Colon (tissue), 2 donors: ENCODE results near the gene SPATA24.
"Not testable (repeated sequence)": the region's sequence is repeated elsewhere in the genome, so short reads cannot be mapped to it uniquely, and the experiment has no call there.

Source experiments
- FAIRE-seq: peaks from 2 replicates; lab custom pipeline; 2012; peaks lifted over from hg19 to GRCh38; lab: Jason Lieb, UNC
- donor health status: control.
- donor health status: control.

The SPATA24 gene, protein sequence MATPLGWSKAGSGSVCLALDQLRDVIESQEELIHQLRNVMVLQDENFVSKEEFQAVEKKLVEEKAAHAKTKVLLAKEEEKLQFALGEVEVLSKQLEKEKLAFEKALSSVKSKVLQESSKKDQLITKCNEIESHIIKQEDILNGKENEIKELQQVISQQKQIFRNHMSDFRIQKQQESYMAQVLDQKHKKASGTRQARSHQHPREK

GRCh38 chr5:139403787-139404483 is at the start of gene SPATA24:
TSS of gene SPATA24 (minus strand) at chr5:139404089. CDS start at chr5:139404060, 29 bp downstream.
- FAIRE-seq = no peak

GRCh38 chr5:139451878-139452660 is 48.2 kb upstream of the SPATA24 start:
- FAIRE-seq = no peak

DNA sequence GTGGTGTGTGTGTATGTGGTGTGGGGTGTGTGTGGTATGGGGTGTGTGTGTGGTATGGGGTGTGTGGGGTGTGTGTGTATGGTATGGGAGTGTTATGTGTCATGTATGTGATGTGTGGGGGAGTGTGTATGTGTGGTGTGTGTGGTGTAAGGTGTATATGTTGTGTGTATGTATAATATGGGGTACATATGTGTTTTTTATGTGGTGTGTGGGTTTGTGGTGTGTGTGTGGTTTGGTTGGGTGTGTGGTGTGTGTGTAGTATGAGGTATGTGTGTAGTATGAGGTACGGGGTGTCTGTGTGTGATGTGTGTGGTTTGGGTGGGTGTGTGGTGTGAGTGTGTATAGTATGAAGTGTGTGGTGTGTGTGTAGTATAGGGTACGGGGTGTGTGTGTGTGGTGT is 47.3 kb upstream of the SPATA24 start:
- FAIRE-seq = no peak

DNA sequence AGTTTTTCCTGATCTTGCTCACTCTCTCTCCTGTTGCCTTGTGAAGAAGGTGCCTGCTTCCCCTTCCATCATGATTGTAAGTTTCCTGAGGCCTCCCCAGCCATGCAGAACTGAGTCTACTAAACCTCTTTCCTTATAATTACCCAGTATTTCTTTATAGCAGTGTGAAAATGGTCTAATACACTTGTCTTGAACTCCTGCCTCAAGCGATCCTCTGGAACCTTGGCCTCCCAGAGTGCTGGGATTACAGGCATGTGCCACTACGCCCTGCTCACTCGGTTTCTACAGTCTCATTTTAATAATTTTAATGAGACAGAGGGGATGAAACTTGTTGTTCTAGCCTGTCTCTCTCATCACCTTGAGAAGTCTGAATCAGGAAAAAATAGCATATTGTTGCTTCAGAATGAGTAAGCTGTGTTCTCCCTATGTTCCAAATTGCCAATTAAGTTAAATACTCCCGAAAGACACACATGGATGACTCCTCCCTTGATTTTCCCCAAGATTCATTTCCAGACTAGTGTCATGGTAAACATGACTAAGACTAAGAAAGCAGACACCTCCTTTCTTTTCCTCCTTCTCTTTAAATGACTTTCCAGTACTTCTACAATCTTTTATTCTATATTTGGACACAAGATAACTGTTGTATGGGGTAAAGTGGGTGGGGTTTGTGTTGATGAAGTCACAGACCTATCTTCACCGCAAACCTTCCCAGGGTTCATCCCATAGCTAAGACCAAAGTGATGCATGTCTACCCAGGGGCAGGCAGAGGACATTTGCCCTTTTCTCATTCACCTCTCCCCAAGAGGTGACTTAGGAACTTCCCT is 43.3 kb upstream of the SPATA24 start:
- FAIRE-seq = no peak

DNA sequence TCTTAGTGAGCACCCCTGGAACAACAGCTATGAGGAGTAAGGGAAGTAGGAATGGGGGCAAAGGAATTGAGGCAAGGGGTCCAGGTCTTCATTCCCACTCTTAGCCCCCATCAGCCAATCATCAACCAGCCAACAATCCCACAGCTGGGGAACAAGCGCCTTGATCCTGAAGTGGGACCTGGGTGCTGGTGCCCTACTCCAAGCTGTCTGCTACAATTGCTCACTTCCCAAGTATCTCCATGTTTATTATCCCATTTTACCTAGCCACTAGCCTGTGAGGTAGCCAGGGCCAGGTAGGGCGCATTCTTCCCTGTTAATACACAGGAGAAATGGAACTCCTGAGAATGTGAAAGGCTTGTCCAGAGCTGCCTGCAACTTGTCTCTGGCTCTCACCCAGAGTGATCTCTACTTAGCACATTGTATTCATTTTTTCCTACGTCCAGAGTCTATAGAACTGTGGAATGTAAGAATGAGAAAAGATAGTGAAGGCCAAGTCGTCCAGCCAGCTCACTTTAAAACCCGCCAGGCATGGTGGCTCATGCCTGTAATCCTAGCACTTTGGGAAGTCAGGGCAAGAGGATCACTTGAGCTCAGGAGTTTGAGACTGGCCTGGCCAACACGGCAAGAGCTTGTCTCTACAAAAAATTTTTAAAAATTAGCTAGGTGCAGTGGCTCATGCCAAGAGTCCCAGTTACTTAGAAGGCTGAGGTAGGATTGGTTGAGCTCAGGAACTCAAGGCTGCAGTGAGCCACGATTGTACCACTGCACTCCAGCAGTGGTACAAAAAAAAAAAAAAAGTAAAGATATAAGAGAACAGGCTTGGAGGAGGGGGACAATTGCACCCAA is 41.7 kb upstream of the SPATA24 start:
- no peak for FAIRE-seq

DNA sequence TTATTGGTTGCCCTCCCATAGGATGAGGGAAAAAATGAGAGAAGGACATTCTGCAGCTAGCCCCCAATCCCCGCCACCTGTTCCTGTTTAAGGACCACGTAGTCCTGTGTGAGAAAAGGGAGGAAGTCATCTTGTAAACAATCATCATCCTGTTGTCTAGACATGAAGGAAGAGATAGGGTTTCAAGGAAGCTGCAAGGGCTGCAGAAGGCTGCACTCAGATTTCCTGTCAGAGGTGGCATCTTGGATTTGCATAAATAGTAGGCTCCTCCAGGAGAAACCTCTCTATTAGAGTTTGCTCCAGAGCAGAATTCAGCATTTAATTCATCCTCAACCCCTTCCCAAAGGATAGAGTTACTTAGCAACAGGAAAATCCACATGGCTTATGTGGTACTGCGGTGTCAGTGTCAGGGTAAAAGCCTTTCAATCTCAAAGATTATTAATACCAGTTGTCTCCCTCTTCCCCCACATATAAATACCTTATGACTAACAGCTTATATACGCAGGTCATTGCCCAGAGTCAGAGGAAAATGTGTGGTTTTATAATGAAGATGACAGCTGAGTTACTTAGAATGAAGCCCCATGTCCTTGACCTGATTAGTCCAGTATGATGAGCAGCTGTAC is 40.1 kb upstream of the SPATA24 start:
- FAIRE-seq = no peak

DNA sequence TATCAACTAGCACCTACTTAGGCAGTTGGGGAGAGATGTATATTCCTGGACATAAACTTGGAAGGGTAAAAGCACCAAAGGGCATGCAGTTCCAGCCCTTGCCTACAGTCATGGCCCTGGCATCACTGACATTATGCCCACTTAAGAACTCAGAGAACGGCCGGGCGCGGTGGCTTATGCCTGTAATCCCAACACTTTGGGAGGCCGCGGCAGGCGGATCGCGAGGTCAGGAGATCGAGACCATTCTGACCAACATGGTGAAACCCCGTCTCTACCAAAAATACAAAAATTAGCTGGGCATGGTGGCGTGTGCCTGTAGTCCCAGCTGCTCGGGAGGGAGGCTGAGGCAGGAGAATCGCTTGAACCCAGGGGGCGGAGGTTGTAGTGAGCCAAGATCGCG is 36.5 kb upstream of the SPATA24 start:
- not testable (repeated sequence) for FAIRE-seq

DNA sequence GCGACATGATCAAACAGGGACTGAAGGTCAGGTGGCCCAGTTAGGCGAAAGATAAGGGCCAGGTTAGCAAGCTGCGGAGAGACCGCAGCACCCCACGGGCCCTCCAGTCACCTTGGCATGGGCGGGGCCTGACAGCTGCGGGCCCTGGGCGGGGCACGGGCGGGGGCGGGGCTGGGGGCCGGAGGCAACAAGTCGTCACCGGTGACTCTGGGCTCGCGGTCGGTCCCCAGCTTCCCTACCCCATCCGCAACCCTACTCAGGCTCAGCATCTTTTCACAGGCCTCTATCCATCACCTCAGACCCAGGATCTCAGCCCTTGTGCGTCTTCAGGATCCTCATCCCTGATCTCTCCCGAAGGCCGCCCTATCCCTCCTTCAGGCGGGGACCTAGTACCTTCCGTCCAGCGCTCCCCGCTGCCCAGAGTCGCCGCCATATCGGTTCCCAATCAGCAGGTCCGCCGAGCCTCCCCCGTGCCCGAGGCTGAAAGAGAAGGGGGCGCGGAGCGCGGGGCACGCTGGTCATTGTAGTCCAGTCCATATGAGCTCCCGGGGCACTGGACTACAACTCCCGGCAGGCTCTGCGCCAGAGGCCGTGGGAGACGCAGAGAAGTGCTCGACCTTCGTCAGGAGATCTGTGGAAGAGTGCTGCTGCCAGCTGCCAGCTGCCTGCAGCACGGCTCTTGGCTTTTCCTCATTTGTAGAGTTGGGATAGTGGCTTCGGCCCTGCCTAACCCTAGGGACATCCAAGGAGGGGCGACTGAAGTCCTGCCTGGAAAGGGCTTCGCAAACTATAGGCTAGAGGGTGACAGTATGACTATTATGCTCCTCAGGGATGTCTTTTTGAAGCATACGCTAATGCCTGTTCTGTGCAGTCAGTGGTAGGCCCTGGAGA is 35.4 kb upstream of the SPATA24 start, which contains the start of gene DNAJC18:
DNAJC18 (minus strand) TSS at position 513 of the 891 bp plus-strand sequence; CDS start at position 433, 80 bp downstream.
- no peak for FAIRE-seq

GRCh38 chr5:139438707-139439012 is 34.8 kb upstream of the SPATA24 start:
- FAIRE-seq = no peak

- no peak for FAIRE-seq
Observed at GRCh38 chr5:139435676-139436075, 31.8 kb upstream of the SPATA24 start.

GRCh38 chr5:139431706-139432105 is 27.8 kb upstream of the SPATA24 start:
- no peak for FAIRE-seq

GRCh38 chr5:139430015-139430414 is 26.1 kb upstream of the SPATA24 start:
- FAIRE-seq = no peak

- no peak for FAIRE-seq
Observed at GRCh38 chr5:139426203-139426885, 22.5 kb upstream of the SPATA24 start.

- FAIRE-seq = no peak
Observed at GRCh38 chr5:139425497-139425896, 21.6 kb upstream of the SPATA24 start.

DNA sequence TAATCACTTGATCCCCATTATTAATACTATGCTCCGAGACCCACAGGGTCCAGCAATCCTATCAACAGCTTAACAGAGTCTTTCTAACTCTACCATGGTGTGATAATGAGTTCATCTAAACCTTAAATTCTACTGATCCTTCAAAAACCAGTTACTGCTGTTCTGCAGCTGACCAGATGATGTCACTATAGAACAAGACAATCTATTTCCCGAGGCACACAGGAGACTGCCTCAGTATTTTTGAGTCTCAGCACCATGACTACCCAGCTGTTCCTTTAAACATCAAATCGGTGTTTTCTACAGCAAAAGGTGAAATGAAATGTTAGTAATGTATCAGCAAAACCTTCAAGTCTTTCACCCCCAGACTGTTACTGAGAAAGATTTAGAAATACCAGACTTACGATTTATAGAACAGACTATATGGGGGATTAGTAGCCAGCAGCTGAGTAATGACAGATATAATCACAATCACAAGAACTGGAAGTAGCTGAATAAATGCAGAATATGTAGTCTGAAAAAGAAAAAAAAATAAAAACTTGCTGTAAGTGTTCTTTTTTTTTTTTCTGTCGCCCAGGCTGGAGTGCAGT is 18.5 kb upstream of the SPATA24 start:
- FAIRE-seq = peak; percentile 21

GRCh38 chr5:139419226-139420192 is 15.6 kb upstream of the SPATA24 start:
- FAIRE-seq = no peak

DNA sequence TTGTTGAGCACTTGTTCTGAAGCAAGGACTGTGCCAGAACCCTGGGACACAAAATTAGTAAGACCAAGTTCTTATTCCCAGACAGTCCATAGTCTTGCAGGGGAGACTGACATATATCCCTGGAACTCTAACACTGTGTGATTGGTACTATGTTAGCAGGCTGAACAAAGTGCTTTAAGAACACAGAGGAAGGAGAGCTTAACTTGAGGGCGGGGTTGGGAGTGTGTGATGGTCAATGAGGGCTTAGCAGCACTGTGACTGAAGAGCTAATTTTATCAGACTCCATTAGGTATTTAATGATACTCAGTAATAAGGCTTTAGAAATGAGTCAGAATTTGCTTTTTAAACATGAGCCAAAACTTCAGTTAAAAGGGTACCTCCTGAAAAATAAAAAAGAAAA is 14.9 kb upstream of the SPATA24 start:
- no peak for FAIRE-seq

- FAIRE-seq = no peak
Observed at GRCh38 chr5:139417214-139417613, 13.3 kb upstream of the SPATA24 start.
